ENCODE data around the gene LUZP4. TPM values are rescaled to one million over a fixed set of nuclear protein-coding genes. Genes with fewer than 3 reads are reported as not detected.

Gene LUZP4, protein sequence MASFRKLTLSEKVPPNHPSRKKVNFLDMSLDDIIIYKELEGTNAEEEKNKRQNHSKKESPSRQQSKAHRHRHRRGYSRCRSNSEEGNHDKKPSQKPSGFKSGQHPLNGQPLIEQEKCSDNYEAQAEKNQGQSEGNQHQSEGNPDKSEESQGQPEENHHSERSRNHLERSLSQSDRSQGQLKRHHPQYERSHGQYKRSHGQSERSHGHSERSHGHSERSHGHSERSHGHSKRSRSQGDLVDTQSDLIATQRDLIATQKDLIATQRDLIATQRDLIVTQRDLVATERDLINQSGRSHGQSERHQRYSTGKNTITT
- polyA plus RNA-seq: not detected
- long read RNA-seq, donor 1: 0 reads
- long read RNA-seq, donor 2: 0 reads
- long read RNA-seq, donor 3: 0 reads
- long read RNA-seq, donor 4: 0 reads
- long read RNA-seq, donor 5: 0 reads
- long read RNA-seq, donor 6: 0 reads
- long read RNA-seq, donor 7: 0 reads
- long read RNA-seq, donor 8: 0 reads
- long read RNA-seq, donor 9: 0 reads
- long read RNA-seq, donor 10: 0 reads
- long read RNA-seq, donor 11: 0 reads

GRCh38 chrX:115289465-115289864 lies at the start of gene LUZP4:
Gene LUZP4, plus strand, starts transcription at chrX:115289715. Its CDS starts 45 bp downstream, at chrX:115289760.
- H3K4me1 ChIP-seq (ENCODE audit: control insufficient read depth, insufficient read depth, low read length): no peaks in the 10 kb centered on the region
- H3K27me3 ChIP-seq (ENCODE audit: control insufficient read depth, insufficient read depth, low read length): no peaks in the 10 kb centered on the region
- no CpG with 5 or more reads among the region's 17 CpGs for WGBS (ENCODE audit: insufficient coverage, low lambda C conversion rate)
- no peaks in the 10 kb centered on the region for H3K36me3 ChIP-seq (ENCODE audit: control insufficient read depth, insufficient read depth, low read length)
- no peak within 1 kb of the TSS for H3K27ac ChIP-seq (ENCODE audit: low read length)
- H3K9me3 ChIP-seq (ENCODE audit: control insufficient read depth, low read depth, low read length): no peaks in the 10 kb centered on the region
- no peak for DNase-seq
- H3K4me3 ChIP-seq (ENCODE audit: low read length): no peak within 1 kb of the TSS

GRCh38 chrX:115251458-115252233 lies 37.9 kb upstream of the LUZP4 start:
- H3K36me3 ChIP-seq (ENCODE audit: control insufficient read depth, insufficient read depth, low read length): no peaks in the 10 kb centered on the region
- H3K4me3 ChIP-seq (ENCODE audit: low read length): no peak overlapping the region
- H3K27ac ChIP-seq (ENCODE audit: low read length): no peak overlapping the region
- no peak for DNase-seq
- H3K9me3 ChIP-seq (ENCODE audit: control insufficient read depth, low read depth, low read length): no peaks in the 10 kb centered on the region
- no peaks in the 10 kb centered on the region for H3K4me1 ChIP-seq (ENCODE audit: control insufficient read depth, insufficient read depth, low read length)
- WGBS (ENCODE audit: insufficient coverage, low lambda C conversion rate): 57% methylated on average over 1 of the region's 2 CpGs
- H3K27me3 ChIP-seq (ENCODE audit: control insufficient read depth, insufficient read depth, low read length): no peaks in the 10 kb centered on the region

DNA sequence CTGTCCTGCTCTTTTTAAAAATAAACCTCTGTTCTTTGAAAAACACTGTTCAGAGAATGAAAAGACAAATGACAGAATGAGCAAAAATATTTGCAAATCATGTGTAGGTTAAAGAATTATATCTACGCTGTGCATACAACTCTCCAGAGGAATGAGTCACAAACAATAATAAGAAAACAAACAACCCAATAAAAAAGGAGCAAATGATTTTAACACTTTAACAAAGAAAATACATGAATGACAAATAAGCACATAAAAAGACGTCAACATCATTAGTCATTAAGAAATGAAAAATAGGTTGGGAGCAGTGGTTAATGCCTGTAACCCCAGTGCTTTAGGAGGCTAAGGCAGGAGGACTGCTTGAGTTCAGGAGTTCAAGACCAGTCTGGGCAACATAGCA lies 34.5 kb upstream of the LUZP4 start:
- H3K36me3 ChIP-seq (ENCODE audit: control insufficient read depth, insufficient read depth, low read length): no peaks in the 10 kb centered on the region
- no peaks in the 10 kb centered on the region for H3K9me3 ChIP-seq (ENCODE audit: control insufficient read depth, low read depth, low read length)
- H3K4me1 ChIP-seq (ENCODE audit: control insufficient read depth, insufficient read depth, low read length): no peaks in the 10 kb centered on the region
- H3K4me3 ChIP-seq (ENCODE audit: low read length): no peak overlapping the region
- no CpG with 5 or more reads among the region's 2 CpGs for WGBS (ENCODE audit: insufficient coverage, low lambda C conversion rate)
- H3K27me3 ChIP-seq (ENCODE audit: control insufficient read depth, insufficient read depth, low read length): no peaks in the 10 kb centered on the region
- no peak for DNase-seq
- no peak overlapping the region for H3K27ac ChIP-seq (ENCODE audit: low read length)

DNA sequence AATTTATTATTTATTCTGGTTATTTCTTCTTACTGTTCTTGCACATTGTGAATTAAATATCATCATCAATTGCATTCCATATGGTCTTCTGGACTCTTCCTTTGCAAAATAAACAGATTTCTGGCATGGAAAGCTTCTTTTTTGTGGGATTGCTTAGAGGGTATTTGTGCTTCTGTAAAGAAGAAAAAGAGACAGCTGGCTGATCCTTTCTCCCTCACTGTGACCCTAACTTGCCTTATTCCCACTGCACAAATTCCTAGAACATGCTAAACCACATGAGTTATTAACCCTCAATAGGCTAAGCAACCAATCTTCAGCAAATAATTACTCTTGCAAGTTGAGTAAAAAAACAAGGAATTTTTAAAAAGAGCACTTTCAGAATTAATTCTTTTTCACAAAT lies 31.8 kb upstream of the LUZP4 start:
- Histone ChIP-seq H3K4me1 (ENCODE audit: control insufficient read depth, insufficient read depth, low read length) (no peaks in the 10 kb centered on the region), H3K27me3 (ENCODE audit: control insufficient read depth, insufficient read depth, low read length) (no peaks in the 10 kb centered on the region), H3K27ac (ENCODE audit: low read length) (no peak overlapping the region), H3K36me3 (ENCODE audit: control insufficient read depth, insufficient read depth, low read length) (no peaks in the 10 kb centered on the region), H3K4me3 (ENCODE audit: low read length) (no peak overlapping the region), H3K9me3 (ENCODE audit: control insufficient read depth, low read depth, low read length) (no peaks in the 10 kb centered on the region)
- no peak for DNase-seq

GRCh38 chrX:115259238-115259875 lies 30.2 kb upstream of the LUZP4 start:
- WGBS (ENCODE audit: insufficient coverage, low lambda C conversion rate): no CpG with 5 or more reads among the region's 3 CpGs
- no peaks in the 10 kb centered on the region for H3K36me3 ChIP-seq (ENCODE audit: control insufficient read depth, insufficient read depth, low read length)
- no peaks in the 10 kb centered on the region for H3K9me3 ChIP-seq (ENCODE audit: control insufficient read depth, low read depth, low read length)
- H3K27ac ChIP-seq (ENCODE audit: low read length): no peak overlapping the region
- H3K4me3 ChIP-seq (ENCODE audit: low read length): no peak overlapping the region
- H3K4me1 ChIP-seq (ENCODE audit: control insufficient read depth, insufficient read depth, low read length): no peaks in the 10 kb centered on the region
- no peak for DNase-seq
- no peaks in the 10 kb centered on the region for H3K27me3 ChIP-seq (ENCODE audit: control insufficient read depth, insufficient read depth, low read length)

DNA sequence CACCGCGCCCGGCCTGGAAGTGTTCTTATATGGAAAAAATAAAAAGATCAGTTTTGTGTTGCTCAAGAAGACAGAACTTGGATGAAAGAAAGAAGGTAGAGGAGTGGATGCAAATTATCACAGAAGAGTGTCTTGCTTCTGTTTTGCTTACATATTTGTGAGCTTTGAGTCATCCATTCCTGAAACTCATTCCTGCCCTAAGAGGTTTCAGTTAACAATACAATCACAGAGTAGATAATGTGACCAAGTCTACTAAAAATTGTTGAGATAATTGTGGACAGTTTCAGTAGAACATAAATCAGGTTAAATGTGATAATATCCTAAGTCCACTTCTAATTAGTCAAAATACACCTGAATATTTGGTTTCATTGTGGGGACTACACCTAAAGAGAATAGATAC lies 29.2 kb upstream of the LUZP4 start:
- DNase-seq: no peak
- no peaks in the 10 kb centered on the region for H3K9me3 ChIP-seq (ENCODE audit: control insufficient read depth, low read depth, low read length)
- H3K27me3 ChIP-seq (ENCODE audit: control insufficient read depth, insufficient read depth, low read length): no peaks in the 10 kb centered on the region
- H3K27ac ChIP-seq (ENCODE audit: low read length): no peak overlapping the region
- WGBS (ENCODE audit: insufficient coverage, low lambda C conversion rate): no CpG with 5 or more reads among the region's 3 CpGs
- H3K4me3 ChIP-seq (ENCODE audit: low read length): no peak overlapping the region
- no peaks in the 10 kb centered on the region for H3K36me3 ChIP-seq (ENCODE audit: control insufficient read depth, insufficient read depth, low read length)
- H3K4me1 ChIP-seq (ENCODE audit: control insufficient read depth, insufficient read depth, low read length): no peaks in the 10 kb centered on the region

DNA sequence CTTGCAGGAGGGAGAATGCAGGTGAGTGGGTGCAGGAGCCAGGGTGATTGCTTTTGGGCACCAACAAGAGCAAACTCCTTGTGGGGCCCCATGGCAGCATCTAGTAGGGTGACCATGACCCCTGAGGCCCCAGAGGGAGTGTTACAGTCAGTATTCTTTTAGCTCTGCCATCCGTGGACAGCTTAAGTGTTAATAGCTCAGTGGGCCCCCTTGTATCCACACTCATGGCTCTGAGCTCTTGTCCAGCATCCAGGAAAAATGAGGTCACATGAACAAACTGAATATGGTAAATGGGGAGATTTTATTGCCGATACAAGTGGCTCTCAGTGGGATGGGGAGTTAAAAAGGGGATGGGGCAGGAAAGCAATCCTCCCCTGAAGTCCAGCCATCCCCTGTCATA lies 28.4 kb upstream of the LUZP4 start:
- H3K9me3 ChIP-seq (ENCODE audit: control insufficient read depth, low read depth, low read length): no peaks in the 10 kb centered on the region
- H3K4me3 ChIP-seq (ENCODE audit: low read length): no peak overlapping the region
- no peaks in the 10 kb centered on the region for H3K4me1 ChIP-seq (ENCODE audit: control insufficient read depth, insufficient read depth, low read length)
- DNase-seq: no peak
- H3K27me3 ChIP-seq (ENCODE audit: control insufficient read depth, insufficient read depth, low read length): no peaks in the 10 kb centered on the region
- H3K27ac ChIP-seq (ENCODE audit: low read length): no peak overlapping the region
- H3K36me3 ChIP-seq (ENCODE audit: control insufficient read depth, insufficient read depth, low read length): no peaks in the 10 kb centered on the region
- WGBS (ENCODE audit: insufficient coverage, low lambda C conversion rate): no CpG with 5 or more reads among the region's 2 CpGs

DNA sequence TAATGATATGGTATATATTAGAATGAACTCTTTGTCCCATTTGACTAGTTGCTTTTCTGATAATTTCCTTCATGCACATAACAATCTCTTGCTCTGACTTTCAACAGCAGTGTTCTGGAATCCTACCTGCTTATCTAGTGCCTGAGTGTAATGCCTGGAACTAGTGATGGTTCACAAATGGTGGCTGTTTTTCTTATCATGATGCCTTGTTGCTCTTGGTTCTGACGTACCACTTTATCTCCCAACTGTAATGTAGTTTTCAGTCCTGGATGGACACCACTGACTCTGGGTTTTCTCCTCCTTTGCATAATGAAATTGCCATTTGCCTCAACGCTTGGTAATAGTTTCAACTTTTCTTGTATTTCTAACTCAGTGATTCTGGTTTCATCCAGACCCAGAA lies 25.5 kb upstream of the LUZP4 start:
- Histone ChIP-seq H3K4me1 (ENCODE audit: control insufficient read depth, insufficient read depth, low read length) (no peaks in the 10 kb centered on the region), H3K9me3 (ENCODE audit: control insufficient read depth, low read depth, low read length) (no peaks in the 10 kb centered on the region), H3K36me3 (ENCODE audit: control insufficient read depth, insufficient read depth, low read length) (no peaks in the 10 kb centered on the region), H3K4me3 (ENCODE audit: low read length) (no peak overlapping the region), H3K27me3 (ENCODE audit: control insufficient read depth, insufficient read depth, low read length) (no peaks in the 10 kb centered on the region), H3K27ac (ENCODE audit: low read length) (no peak overlapping the region)
- WGBS (ENCODE audit: insufficient coverage, low lambda C conversion rate): no CpG with 5 or more reads among the region's 2 CpGs
- DNase-seq: no peak

DNA sequence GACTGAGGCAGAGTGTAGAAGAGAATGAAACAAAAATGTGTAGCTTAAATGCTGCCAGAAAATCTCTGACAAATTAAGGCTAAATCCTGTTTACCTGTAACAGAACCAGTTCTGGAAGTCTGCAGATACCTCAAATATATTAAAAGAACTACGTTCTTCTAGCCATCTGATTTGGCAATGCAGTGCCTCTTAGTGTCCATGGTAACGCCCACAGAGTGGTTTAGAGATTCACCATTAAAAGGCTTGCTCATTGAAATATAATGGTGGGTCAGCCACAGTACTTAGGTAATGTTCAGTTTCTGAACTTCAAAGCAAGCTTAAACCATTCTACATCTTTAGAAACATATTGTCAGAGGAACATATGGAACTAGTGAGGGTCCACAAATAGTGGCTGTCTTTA lies 23.2 kb upstream of the LUZP4 start:
- H3K4me3 ChIP-seq (ENCODE audit: low read length): no peak overlapping the region
- H3K27ac ChIP-seq (ENCODE audit: low read length): no peak overlapping the region
- WGBS (ENCODE audit: insufficient coverage, low lambda C conversion rate): no CpG with 5 or more reads among the region's 2 CpGs
- no peaks in the 10 kb centered on the region for H3K36me3 ChIP-seq (ENCODE audit: control insufficient read depth, insufficient read depth, low read length)
- no peaks in the 10 kb centered on the region for H3K4me1 ChIP-seq (ENCODE audit: control insufficient read depth, insufficient read depth, low read length)
- no peaks in the 10 kb centered on the region for H3K9me3 ChIP-seq (ENCODE audit: control insufficient read depth, low read depth, low read length)
- no peaks in the 10 kb centered on the region for H3K27me3 ChIP-seq (ENCODE audit: control insufficient read depth, insufficient read depth, low read length)
- DNase-seq: no peak

DNA sequence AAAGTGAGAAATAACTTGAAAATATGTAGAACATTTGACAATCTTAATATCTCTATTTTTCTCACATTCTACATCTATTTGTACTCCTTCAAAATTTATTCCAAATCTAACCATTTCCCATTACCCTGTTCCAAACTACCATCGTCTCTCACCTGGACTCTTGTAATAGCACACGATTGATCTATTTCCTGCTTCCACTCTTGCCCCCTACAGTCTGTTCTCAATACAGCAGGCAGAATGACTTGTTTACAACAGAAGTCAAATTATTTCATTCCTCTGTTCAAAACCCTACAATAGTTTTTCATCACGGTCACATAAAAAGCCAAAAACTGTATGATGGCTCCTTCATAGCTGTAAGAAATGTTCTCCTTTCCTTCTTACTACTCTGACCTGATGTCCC lies 21.1 kb upstream of the LUZP4 start:
- Histone ChIP-seq H3K4me3 (ENCODE audit: low read length) (no peak overlapping the region), H3K9me3 (ENCODE audit: control insufficient read depth, low read depth, low read length) (no peaks in the 10 kb centered on the region), H3K36me3 (ENCODE audit: control insufficient read depth, insufficient read depth, low read length) (no peaks in the 10 kb centered on the region), H3K27ac (ENCODE audit: low read length) (no peak overlapping the region), H3K4me1 (ENCODE audit: control insufficient read depth, insufficient read depth, low read length) (no peaks in the 10 kb centered on the region), H3K27me3 (ENCODE audit: control insufficient read depth, insufficient read depth, low read length) (no peaks in the 10 kb centered on the region)
- 0% methylated on average over 1 of the region's 3 CpGs for WGBS (ENCODE audit: insufficient coverage, low lambda C conversion rate)
- no peak for DNase-seq

Measured in large intestine (tissue), 12 donors.